ENCODE results near the gene GANC. TPM values are rescaled to one million over a fixed set of nuclear protein-coding genes. Genes with fewer than 3 reads are reported as not detected.
"Not testable (repeated sequence)": the region's sequence is repeated elsewhere in the genome, so short reads cannot be mapped to it uniquely, and the experiment has no call there.

The GANC gene
- total and polyA plus RNA-seq, 9 of the 15 experiments (the other 6 are each of a cell fraction or from before 2014, with no cell fraction given) = 10.9 to 19.0 (median 14.5) TPM

- Histone ChIP-seq H3K9me1 (ENCODE audit: control insufficient read depth, insufficient read depth, low read length) (no peaks in the 10 kb centered on the region), H4K20me1 (replicated peaks; ENCODE audit: control insufficient read depth, insufficient read depth, low read length) (no peaks in the 10 kb centered on the region), H2AFZ (ENCODE audit: low read depth, low read length) (no peak overlapping the region), H3K9ac (ENCODE audit: insufficient read depth in 1 of 2, low read depth in 2 of 2, low read length in 2 of 2) (no peak overlapping the region), H3K79me2 (ENCODE audit: control insufficient read depth, insufficient read depth, low read length) (no peaks in the 10 kb centered on the region), H3K36me3 (ENCODE audit: control insufficient read depth, insufficient read depth, low read length) (peaks cover 79% of the 10 kb centered on the region), H3K4me2 (ENCODE audit: insufficient read depth, low read length) (no peak overlapping the region), H3K4me3 (no peak overlapping the region), H3K27ac (ENCODE audit: extremely low read depth, low read depth, low read length) (no peak overlapping the region), H3K9me3 (replicated peaks; ENCODE audit: control insufficient read depth, insufficient read depth, low read depth, low read length) (no peaks in the 10 kb centered on the region), H3K4me1 (replicated peaks in 1 of 2; ENCODE audit: control insufficient read depth in 2 of 2, insufficient read depth in 2 of 2, low read length in 2 of 2) (no peaks in the 10 kb centered on the region), H3K27me3 (ENCODE audit: control insufficient read depth in 2 of 2, insufficient read depth in 2 of 2, low read length in 2 of 2) (no peaks in the 10 kb centered on the region)
- ATAC-seq = no peak
- no peak for DNase-seq (ENCODE audit: extremely low read depth in 1 of 4, low spot score in 3 of 4)
- POLR2A ChIA-PET = interaction anchor here (0.6 to 1.9 kb wide), 4 partner anchors 8 to 43 kb away, joined by 3 to 6 read pairs (median 5); partner anchors contain the start of gene VPS39
- FAIRE-seq = no peak
- TF ChIP-seq, protein P1, sequence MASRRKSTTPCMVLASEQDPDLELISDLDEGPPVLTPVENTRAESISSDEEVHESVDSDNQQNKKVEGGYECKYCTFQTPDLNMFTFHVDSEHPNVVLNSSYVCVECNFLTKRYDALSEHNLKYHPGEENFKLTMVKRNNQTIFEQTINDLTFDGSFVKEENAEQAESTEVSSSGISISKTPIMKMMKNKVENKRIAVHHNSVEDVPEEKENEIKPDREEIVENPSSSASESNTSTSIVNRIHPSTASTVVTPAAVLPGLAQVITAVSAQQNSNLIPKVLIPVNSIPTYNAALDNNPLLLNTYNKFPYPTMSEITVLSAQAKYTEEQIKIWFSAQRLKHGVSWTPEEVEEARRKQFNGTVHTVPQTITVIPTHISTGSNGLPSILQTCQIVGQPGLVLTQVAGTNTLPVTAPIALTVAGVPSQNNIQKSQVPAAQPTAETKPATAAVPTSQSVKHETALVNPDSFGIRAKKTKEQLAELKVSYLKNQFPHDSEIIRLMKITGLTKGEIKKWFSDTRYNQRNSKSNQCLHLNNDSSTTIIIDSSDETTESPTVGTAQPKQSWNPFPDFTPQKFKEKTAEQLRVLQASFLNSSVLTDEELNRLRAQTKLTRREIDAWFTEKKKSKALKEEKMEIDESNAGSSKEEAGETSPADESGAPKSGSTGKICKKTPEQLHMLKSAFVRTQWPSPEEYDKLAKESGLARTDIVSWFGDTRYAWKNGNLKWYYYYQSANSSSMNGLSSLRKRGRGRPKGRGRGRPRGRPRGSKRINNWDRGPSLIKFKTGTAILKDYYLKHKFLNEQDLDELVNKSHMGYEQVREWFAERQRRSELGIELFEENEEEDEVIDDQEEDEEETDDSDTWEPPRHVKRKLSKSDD (conservative IDR thresholded peaks at IDR 0.05; ENCODE audit: low read length) = no peak
- no peak for TF ChIP-seq ZZZ3 (IDR thresholded peaks at IDR 0.05)
- no peak for TF ChIP-seq E2F8 (IDR thresholded peaks at IDR 0.05; ENCODE audit: low read depth, partially characterized antibody)
- no peak for TF ChIP-seq NR4A1 (CRISPR knock-in tag; IDR thresholded peaks at IDR 0.05)
- no peak for TF ChIP-seq NR4A1 (tag; IDR thresholded peaks at IDR 0.05)
- TF ChIP-seq CREB1 (IDR thresholded peaks at IDR 0.05) = no peak
- TF ChIP-seq CREB1 (CRISPR knock-in tag; IDR thresholded peaks at IDR 0.05) = no peak
- TF ChIP-seq EP400 (IDR thresholded peaks at IDR 0.05) = no peak
- TF ChIP-seq NCOA6 (IDR thresholded peaks at IDR 0.05) = no peak
- no peak for TF ChIP-seq ZNF347 (CRISPR knock-in tag; IDR thresholded peaks at IDR 0.05; ENCODE audit: low read depth)
- no peak for TF ChIP-seq NFE2L1 (tag; IDR thresholded peaks at IDR 0.05; ENCODE audit: borderline replicate concordance, low read depth)
- intact Hi-C loops (cut with micrococcal nuclease) (no loop called here), in situ Hi-C loops (cut with MboI) (no loop called here)
- BruUV-seq (replicated peaks) = no TSS peak
- CTCF ChIA-PET (ENCODE audit: low intra/inter-chr PET ratio) = no interaction called here
- 15% methylated on average over 1 of the region's 1 CpG for WGBS (ENCODE audit: insufficient coverage, low coverage, missing lambda C conversion rate)
Measured at GRCh38 chr15:42228036-42228435, 45.0 kb upstream of the GANC start.

DNA sequence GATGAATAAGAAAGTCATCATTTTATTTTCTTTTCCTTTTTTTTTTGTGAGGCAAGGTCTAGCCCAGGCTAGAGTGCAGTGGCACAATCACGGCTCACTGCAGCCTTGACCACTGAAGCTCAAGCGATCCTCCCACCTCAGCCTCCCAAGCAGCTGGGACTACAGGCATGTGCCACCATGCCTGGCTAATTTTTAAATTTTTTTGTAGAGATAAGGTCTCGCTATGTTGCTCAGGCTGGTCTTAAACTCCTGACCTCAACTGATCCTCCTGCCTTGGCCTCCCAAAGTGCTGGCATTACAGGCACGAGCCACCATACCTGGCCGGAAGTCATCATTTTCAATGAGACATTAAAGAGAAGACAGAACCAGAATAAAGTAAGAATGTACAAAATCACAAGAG, 44.0 kb upstream of the GANC start:
- H3K9me3 ChIP-seq (replicated peaks; ENCODE audit: control insufficient read depth, insufficient read depth, low read depth, low read length); FAIRE-seq; H3K27ac ChIP-seq (ENCODE audit: extremely low read depth, low read depth, low read length); DNase-seq (ENCODE audit: extremely low read depth in 1 of 4, low spot score in 3 of 4); H3K9me1 ChIP-seq (ENCODE audit: control insufficient read depth, insufficient read depth, low read length); intact Hi-C loops (cut with micrococcal nuclease); H4K20me1 ChIP-seq (replicated peaks; ENCODE audit: control insufficient read depth, insufficient read depth, low read length); ATAC-seq; H3K4me1 ChIP-seq (replicated peaks in 1 of 2; ENCODE audit: control insufficient read depth in 2 of 2, insufficient read depth in 2 of 2, low read length in 2 of 2); H2AFZ ChIP-seq (ENCODE audit: low read depth, low read length); H3K9ac ChIP-seq (ENCODE audit: insufficient read depth in 1 of 2, low read depth in 2 of 2, low read length in 2 of 2); BruUV-seq (replicated peaks); H3K4me2 ChIP-seq (ENCODE audit: insufficient read depth, low read length); H3K79me2 ChIP-seq (ENCODE audit: control insufficient read depth, insufficient read depth, low read length); CTCF ChIA-PET (ENCODE audit: low intra/inter-chr PET ratio); H3K4me3 ChIP-seq; H3K27me3 ChIP-seq (ENCODE audit: control insufficient read depth in 2 of 2, insufficient read depth in 2 of 2, low read length in 2 of 2); in situ Hi-C loops (cut with MboI): not testable (repeated sequence)
- H3K36me3 ChIP-seq (ENCODE audit: control insufficient read depth, insufficient read depth, low read length) = peaks cover 79% of the 10 kb centered on the region
- 94% methylated on average over 5 of the region's 5 CpGs for WGBS (ENCODE audit: insufficient coverage, low coverage, missing lambda C conversion rate)
- POLR2A ChIA-PET = interaction anchor here (0.7 to 1.2 kb wide), 2 partner anchors 11 to 60 kb away, joined by 4 read pairs; no protein-coding TSS in a partner anchor
